HG02588 (cell line): ENCODE measurements around the gene TCHH.
"Not testable (repeated sequence)": the region's sequence is repeated elsewhere in the genome, so short reads cannot be mapped to it uniquely, and the experiment has no call there.

Source experiments
- ATAC-seq: cut with Tn5 transposase; IDR thresholded peaks from one replicate; pipeline ENCODE4 v1.9.1; 2021; ENCODE audit warnings: mild to moderate bottlenecking, moderate library complexity; ENCODE audit not compliant: unreplicated experiment

The TCHH gene

DNA sequence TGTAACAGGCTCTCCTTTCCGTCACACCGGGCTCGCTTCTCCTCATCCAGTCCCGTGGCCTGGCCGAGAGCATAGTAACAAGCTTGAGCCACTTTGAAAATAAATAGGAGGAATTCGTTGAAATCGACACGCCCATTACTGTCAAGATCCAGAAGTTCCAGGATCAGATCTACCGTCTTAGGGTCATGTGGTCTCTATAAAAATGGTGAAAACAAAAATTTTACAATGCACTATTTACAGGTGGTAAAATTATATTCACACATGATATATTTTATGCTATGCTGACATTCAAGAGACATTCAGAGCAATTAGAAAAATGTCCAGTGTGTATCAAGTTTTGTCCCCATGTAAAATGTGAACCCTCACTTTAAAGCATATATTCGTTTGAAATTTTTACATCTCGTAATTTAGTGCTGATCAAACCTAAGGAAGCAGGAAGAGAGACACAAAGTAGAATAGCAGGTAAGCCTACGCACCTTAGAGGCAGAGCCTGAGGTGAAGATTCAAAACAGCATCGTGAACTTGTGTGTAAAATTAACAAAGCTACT, 2.3 kb downstream of the TCHH start:
- no peak for ATAC-seq

DNA sequence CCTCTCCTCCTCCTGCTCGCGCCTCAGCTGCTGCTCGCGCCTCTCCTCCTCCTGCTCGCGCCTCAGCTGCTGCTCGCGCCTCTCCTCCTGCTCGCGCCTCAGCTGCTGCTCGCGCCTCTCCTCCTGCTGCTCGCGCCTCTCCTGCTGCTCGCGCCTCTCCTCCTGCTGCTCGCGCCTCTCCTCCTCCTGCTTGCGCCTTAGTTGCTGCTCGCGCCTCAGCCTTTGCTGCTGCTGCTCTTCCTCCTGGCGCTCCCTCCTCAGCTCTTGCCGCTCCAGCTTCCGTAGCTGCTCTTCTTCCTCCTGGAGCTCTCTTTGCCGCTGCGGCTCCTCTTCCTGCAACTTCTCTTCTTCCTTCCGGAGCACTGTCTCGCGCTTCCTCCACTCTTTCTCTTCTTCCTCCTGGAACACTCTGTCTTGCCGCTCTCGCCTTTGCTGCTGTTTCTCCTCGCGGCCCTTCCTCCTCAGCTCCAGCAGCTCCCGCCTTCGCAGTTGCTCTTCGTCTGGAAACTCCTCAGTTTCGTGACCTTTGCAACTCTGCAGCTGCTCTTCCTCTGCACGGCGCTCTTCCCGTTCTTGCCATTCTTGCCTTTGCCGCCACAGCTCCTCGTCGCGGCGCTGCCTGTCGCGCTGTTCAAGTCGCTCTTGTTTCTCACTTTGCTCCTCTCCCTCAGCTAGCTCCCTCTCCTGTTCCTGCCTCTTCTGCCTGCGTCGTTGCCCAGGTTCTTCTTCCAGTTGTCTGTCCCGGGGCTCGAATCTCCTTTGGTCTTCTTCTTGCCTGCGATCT, 3.0 kb downstream of the TCHH start:
- no peak for ATAC-seq

DNA sequence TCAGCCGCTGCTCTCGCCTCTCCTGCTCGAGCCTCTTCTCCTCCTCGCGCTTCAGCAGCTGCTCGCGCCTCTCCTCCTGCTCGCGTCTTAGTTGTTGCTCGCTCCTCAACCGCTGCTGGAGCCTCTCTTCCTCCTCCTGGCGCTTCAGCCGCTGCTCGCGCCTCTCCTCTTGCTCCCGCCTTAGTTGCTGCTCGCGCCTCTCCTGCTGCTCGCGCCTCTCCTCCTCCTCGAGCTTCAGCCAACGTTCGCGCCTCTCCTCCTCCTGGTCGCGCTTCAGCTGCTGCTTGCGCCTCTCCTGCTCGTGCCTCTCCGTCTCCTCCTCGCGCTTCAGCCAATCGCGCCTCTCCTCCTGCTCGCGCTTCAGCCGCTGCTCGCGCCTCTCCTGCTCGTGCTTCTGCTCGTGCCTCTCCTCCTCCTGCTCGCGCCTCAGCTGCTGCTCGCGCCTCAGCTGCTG, 3.7 kb downstream of the TCHH start:
- ATAC-seq: no peak

DNA sequence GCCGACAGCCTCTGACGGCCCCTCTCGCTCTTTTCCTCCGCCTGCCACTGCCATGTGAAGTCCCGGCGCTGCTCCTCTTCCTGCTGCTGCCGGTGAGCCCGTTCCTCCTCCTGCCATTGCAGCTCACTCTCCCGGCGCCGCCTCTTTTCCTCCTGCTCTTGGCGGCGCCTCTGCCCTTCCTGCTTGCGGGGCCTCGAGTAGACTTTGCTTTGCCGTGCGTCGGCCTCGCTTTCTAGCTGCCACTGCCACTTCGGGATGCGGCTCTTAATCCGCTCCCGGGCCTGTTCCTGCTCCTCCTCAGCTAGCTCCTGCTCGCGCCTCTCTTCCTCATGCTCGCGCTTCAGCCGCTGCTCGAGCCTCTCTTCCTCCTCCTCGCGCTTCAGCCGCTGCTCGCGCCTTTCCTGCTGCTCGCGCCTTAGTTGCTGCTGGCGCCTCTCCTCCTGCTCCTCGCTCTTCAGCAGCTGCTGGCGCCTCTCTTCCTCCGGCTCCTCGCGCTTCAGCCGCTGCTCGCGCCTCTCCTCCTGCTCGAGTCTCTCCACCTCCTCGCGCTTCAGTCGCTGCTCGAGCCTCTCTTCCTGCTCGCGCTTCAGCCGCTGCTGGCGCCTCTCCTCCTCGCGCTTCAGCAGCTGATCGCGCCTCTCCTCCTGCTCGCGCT, 4.3 kb downstream of the TCHH start:
- no peak for ATAC-seq

DNA sequence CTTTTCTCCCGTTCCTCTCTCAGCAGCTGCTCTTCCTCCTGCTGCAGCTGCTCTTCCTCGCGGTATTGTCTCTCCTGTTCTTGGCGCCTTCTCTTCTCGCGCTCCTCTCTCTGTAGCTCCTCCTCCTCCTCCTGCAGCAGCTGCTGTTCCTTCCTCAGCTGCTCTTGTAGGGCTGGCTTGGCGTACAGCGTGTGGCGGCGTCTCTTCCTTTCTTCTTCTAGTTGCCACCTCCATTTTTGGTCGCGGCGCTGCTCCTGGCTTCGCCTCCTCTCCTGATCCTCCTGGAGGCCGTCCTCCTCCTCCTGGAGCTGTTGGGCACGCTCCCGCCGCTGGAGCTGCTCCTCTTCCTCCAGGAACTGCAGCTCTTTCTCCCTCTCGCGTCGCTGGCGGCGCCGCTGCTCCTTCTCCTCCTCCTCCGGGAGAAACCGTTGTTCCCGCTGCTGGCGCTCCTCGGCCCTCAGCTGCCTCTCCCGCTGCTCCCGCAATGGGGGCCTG, 4.8 kb downstream of the TCHH start:
- no peak for ATAC-seq

- no peak for ATAC-seq
Measured at GRCh38 chr1:152109998-152110294, 5.3 kb downstream of the TCHH start.

- ATAC-seq: no peak
Measured at GRCh38 chr1:152109231-152109997, 5.8 kb downstream of the TCHH start.

- no peak for ATAC-seq
Measured at GRCh38 chr1:152108882-152109222, 6.4 kb downstream of the TCHH start.

DNA sequence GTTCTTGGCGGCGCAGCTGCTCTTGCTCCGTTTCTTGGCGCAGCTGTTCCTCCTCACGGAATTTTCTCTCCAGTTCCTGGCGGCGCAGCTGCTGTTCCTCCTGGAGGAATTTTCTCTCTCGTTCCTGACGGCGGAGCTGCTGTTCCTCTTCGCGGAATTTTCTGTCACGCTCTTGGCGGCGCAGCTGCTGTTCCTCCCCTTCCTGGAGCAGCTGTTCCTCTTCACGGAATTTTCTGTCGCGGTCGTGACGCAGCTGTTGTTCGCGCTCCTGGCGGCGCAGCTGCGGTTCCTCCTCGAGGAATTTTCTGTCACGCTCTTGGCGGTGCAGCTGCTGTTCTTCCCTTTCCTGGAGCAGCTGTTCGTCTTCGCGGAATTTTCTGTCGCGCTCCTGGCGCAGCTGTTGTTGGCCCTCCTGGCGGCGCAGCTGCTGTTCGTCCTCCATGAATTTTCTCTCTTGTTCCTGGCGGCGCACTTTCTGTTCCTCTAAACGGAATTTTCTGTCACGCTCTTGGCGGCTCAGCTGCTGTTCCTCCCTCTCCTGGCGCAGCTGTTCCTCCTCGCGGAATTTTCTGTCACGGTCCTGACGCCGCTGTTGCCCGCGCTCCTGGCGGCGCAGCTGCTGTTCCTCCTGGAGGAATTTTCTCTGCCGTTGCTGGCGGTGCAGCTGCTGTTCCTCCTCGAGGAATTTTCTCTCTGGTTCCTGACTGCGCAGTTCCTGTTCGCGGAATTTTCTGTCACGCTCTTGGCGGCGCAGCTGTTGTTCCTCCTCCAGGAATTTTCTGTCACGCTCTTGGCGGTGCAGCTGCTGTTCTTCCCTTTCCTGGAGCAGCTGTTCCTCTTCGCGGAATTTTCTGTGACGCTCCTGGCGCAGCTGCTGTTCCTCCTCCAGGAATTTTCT, 7.0 kb downstream of the TCHH start:
- no peak for ATAC-seq

DNA sequence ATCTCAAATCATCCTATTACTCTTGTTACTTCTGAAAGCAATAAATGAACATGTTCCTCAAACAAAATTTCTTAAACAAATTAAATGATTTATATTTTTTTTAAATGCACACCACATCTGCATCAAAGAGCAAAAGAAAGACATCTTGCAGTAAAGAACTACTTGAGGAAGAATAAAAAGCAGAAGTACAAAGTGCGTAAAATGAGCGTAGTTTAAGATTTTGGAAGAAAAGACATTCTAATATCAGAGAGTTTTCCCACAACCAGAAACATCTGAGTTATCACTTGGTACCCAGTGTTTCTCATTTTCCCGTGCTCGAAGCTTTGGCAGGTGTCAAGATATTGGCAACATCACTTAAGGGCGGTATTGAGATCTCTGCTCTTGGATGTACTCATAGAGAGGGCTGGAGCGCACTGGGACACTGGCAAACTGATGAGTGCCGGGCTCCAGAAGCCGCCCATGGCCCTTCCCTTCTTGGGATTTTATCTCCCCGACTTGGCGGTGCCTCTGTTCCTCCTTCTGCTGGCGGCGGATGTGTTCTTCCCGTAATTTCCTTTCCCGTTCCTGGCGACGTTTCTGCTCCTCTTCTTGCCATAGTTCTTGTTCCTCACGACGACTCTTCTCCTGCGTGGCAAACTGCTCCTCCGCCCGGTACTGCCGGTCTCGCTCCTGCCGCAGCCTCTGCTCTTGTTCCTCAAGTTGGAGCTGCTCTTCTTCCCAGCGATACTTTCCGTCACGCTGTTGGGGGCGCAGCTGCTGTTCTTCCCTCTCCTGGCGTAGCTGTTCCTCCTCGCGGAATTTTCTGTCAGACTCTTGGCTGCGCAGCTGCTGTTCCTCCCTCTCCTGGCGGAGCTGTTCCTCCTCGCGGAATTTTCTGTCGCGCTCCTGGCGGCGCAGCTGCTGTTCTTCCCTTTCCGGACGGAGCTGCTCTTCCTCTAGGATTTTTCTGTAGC, 7.9 kb downstream of the TCHH start:
- ATAC-seq: no peak

DNA sequence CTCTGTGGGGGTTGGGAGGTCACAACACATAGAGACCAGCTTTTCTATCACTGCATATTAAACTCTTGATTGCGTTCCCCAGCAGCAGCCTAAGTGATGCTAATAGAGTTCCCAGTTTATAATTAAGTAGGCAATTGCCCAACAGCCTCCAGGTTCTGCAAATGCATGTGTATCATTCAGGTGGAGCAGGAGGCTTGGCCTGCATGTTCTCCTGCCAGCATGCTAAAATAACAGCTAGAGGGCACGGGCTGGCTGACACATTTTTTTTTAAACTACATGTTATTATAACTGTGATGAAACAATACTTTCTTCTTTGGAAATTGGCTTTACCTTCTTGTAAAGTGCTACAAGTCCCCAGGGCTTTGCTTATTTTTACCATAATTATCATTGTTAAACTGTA, 10.4 kb downstream of the TCHH start:
- no peak for ATAC-seq

- no peak for ATAC-seq
Measured at GRCh38 chr1:152096931-152097330, 18.3 kb downstream of the TCHH start.

DNA sequence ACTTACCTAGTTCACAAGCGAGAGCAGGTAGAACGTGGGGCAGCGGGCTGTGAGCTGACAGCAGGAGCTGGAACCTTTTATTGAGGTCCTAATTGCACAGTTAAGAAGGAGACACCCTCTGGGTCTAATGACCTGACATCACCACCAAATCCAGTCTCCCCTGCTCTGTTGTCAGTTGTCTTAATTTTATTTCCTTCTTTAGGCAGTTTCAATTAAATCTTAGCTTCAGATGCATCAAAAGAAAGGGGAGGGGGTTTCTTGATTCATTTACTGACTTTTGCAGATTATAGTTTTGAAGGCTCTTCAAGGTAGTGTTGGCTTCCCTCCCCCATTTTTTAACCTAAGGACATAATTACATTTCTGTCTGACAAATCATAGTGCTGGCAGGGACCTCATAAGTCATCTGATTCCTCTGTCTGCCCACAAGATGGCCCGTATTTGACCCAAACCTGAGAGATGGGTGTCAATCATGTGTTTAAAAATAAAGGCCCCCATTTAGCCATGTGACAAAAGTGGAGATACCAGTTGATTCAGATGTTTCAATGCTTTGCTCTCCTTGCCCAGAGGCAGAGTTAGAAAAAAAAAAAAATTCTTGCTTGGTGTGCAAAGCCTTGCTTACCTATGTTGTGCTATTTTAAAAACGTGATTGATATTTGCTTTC, 26.1 kb downstream of the TCHH start, which contains the start of gene TCHHL1:
TCHHL1 (minus strand) TSS at position 51 of the 661 bp plus-strand sequence. CDS start 921 bp downstream, outside the sequence.
- ATAC-seq: no peak

GRCh38 chr1:152086760-152087159, 28.5 kb downstream of the TCHH start:
- ATAC-seq: no peak

- no peak for ATAC-seq
Measured at GRCh38 chr1:152084853-152085252, 30.4 kb downstream of the TCHH start.

DNA sequence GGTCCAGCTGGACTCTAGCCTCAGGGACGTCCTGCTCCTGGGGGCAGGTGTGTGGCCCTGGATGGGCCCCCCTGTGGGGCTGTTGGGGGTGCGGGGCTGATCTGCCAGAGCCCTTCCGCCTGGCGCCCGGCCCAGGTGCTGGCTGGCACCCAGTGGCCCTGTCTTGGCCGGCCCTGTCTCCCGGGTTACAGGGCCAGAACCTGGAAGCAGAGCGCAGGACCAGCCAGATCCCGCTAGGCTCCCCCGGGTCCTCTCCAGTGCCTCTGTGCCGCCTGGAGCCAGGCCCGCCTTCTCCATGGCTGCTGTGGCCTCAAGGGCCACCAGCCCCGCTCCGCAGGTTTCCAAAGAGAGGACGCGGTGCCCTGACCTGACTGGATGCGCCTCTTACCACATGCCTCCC, 34.2 kb downstream of the TCHH start:
- ATAC-seq: not testable (repeated sequence)

DNA sequence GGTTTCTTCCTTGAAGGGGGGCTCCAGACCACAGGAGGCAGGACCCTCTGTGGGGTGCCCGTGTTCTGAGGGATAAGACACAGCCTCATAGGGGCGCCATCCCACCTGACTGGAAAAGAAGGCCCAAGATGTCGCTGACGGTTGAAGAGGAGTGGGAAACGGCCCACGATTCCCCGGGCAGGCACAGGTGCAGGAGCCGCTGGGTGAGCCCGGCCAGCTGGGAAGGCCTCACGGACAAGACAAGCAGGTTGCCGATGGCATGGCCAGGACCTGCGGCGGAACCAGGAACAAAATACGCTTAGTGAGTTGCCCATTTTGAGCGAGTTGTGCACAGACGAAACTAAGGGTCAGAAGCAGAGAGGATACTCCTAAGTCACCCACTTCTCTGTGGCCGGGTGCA, 34.8 kb downstream of the TCHH start:
- not testable (repeated sequence) for ATAC-seq

- ATAC-seq: no peak
Measured at GRCh38 chr1:152078831-152079441, 36.3 kb downstream of the TCHH start.
